Astrocyte (in vitro differentiated cells and primary cell): ENCODE measurements around the gene L3MBTL4. TPM values are rescaled to one million over a fixed set of nuclear protein-coding genes. Genes with fewer than 3 reads are reported as not detected.
"Not testable (repeated sequence)": the region's sequence is repeated elsewhere in the genome, so short reads cannot be mapped to it uniquely, and the experiment has no call there.

ENCODE experiments used
- DNase-seq: peaks from one replicate; pipeline ENCODE4 v3.0.0-alpha.2; 2010; ENCODE audit warnings: low read depth
- FAIRE-seq: peaks from 2 replicates; lab custom pipeline; 2011; peaks lifted over from hg19 to GRCh38; lab: Jason Lieb, UNC
- H2AFZ ChIP-seq: 2 replicates; pipeline ENCODE4 v1.6.0; 2012; ENCODE audit warnings: low read depth, low read length, inconsistent platforms
- H3K27ac ChIP-seq: 2 replicates; pipeline ENCODE4 v1.5.1; 2011; ENCODE audit warnings: low read depth, low read length, inconsistent platforms
- H3K27me3 ChIP-seq: 2 replicates; pipeline ENCODE4 v1.6.0; 2011; ENCODE audit warnings: low read length, inconsistent platforms; ENCODE audit not compliant: insufficient read depth
- H3K36me3 ChIP-seq: 2 replicates; pipeline ENCODE4 v1.5.1; 2011; ENCODE audit warnings: low read length, inconsistent platforms; ENCODE audit not compliant: insufficient read depth
- H3K4me1 ChIP-seq: 2 replicates; pipeline ENCODE4 v1.5.1; 2011; ENCODE audit warnings: low read length, inconsistent platforms; ENCODE audit not compliant: insufficient read depth
- H3K4me2 ChIP-seq: 2 replicates; pipeline ENCODE4 v1.6.0; 2012; ENCODE audit warnings: low read length, inconsistent platforms
- H3K4me3 ChIP-seq: 2 replicates; pipeline ENCODE4 v1.5.1; 2011; ENCODE audit warnings: low read depth, mild to moderate bottlenecking, low read length, inconsistent platforms; ENCODE audit not compliant: insufficient read depth
- H3K79me2 ChIP-seq: 2 replicates; pipeline ENCODE4 v1.6.0; 2012; ENCODE audit warnings: mild to moderate bottlenecking, low read length, inconsistent platforms; ENCODE audit not compliant: insufficient read depth
- H3K9ac ChIP-seq: 2 replicates; pipeline ENCODE4 v1.6.0; 2012; ENCODE audit warnings: mild to moderate bottlenecking, low read length, inconsistent platforms
- H3K9me3 ChIP-seq: 2 replicates; pipeline ENCODE4 v1.5.1; 2012; ENCODE audit warnings: low read depth, mild to moderate bottlenecking, low read length, inconsistent platforms; ENCODE audit not compliant: insufficient read depth
- H4K20me1 ChIP-seq: 2 replicates; pipeline ENCODE4 v1.6.0; 2012; ENCODE audit warnings: low read length, inconsistent platforms; ENCODE audit not compliant: insufficient read depth
- H3K27ac Mint-ChIP-seq: one replicate; pipeline ENCODE4 v1.8.0; 2021; ENCODE audit warnings: mild to moderate bottlenecking, mixed read lengths; ENCODE audit not compliant: unreplicated experiment
- H3K27me3 Mint-ChIP-seq: one replicate; pipeline ENCODE4 v1.8.0; 2021; ENCODE audit warnings: low read depth, mixed read lengths; ENCODE audit not compliant: unreplicated experiment
- H3K36me3 Mint-ChIP-seq: one replicate; pipeline ENCODE4 v1.8.0; 2021; ENCODE audit warnings: low read depth, mixed read lengths; ENCODE audit not compliant: unreplicated experiment
- H3K4me1 Mint-ChIP-seq: one replicate; pipeline ENCODE4 v1.8.0; 2021; ENCODE audit warnings: low read depth, mixed read lengths; ENCODE audit not compliant: unreplicated experiment
- H3K4me3 Mint-ChIP-seq: one replicate; pipeline ENCODE4 v1.8.0; 2021; ENCODE audit warnings: mild to moderate bottlenecking, moderate library complexity, mixed read lengths; ENCODE audit not compliant: unreplicated experiment
- H3K9me3 Mint-ChIP-seq: one replicate; pipeline ENCODE4 v1.8.0; 2021; ENCODE audit warnings: mild to moderate bottlenecking, mixed read lengths; ENCODE audit not compliant: unreplicated experiment
- CTCF ChIP-seq: IDR thresholded peaks from 2 replicates; pipeline ENCODE4 v1.5.1; 2011; ENCODE audit warnings: low read depth, mild to moderate bottlenecking, inconsistent platforms, low read length, moderate library complexity; ENCODE audit not compliant: insufficient read depth
- EZH2 ChIP-seq: IDR thresholded peaks from 2 replicates; pipeline ENCODE4 v1.6.1; 2012; ENCODE audit warnings: mild to moderate bottlenecking, low read length, inconsistent platforms; ENCODE audit not compliant: insufficient read depth
- total RNA-seq: library from RNA; stranded (reverse); gene quantifications from 2 replicates; pipeline ENCODE4 v1.2.1, GENCODE V29; 2021

Gene L3MBTL4
- total RNA-seq, 1 donor from 2014 or later = 0.52 TPM

- not testable (repeated sequence) for FAIRE-seq, H3K4me3 Mint-ChIP-seq, H3K79me2 ChIP-seq, H3K27ac ChIP-seq, H4K20me1 ChIP-seq, H3K9ac ChIP-seq, H3K36me3 Mint-ChIP-seq, H3K9me3 ChIP-seq, H3K4me3 ChIP-seq, H2AFZ ChIP-seq, H3K36me3 ChIP-seq, H3K27me3 ChIP-seq, H3K4me1 Mint-ChIP-seq, H3K4me1 ChIP-seq, H3K27ac Mint-ChIP-seq, H3K27me3 Mint-ChIP-seq, DNase-seq, H3K4me2 ChIP-seq
- H3K9me3 Mint-ChIP-seq = peaks cover 12% of the 10 kb centered on the region
These were observed 279.7 kb downstream of the L3MBTL4 start for GRCh38 chr18:6135029-6135428.

- Histone ChIP-seq H3K4me3 (no peak overlapping the region), H4K20me1 (no peaks in the 10 kb centered on the region), H3K9me3 (no peaks in the 10 kb centered on the region), H3K4me2 (no peak overlapping the region), H3K9ac (no peak overlapping the region), H3K79me2 (no peaks in the 10 kb centered on the region), H3K27me3 (no peaks in the 10 kb centered on the region), H3K27ac (no peak overlapping the region), H2AFZ (no peak overlapping the region), H3K36me3 (no peaks in the 10 kb centered on the region), H3K4me1 (no peaks in the 10 kb centered on the region)
- no peak overlapping the region for H3K27ac Mint-ChIP-seq
- no peaks in the 10 kb centered on the region for H3K36me3 Mint-ChIP-seq
- no peaks in the 10 kb centered on the region for H3K4me1 Mint-ChIP-seq
- DNase-seq (no peak), FAIRE-seq (no peak)
- no peaks in the 10 kb centered on the region for H3K27me3 Mint-ChIP-seq
- TF ChIP-seq EZH2 (no peak), CTCF (no peak)
- peaks cover 12% of the 10 kb centered on the region for H3K9me3 Mint-ChIP-seq
- H3K4me3 Mint-ChIP-seq = no peak overlapping the region
These were observed 281.9 kb downstream of the L3MBTL4 start for GRCh38 chr18:6132751-6133368.

GRCh38 chr18:6120820-6121279 is 293.9 kb downstream of the L3MBTL4 start:
- no peak for TF ChIP-seq EZH2
- no peak for TF ChIP-seq CTCF
- FAIRE-seq = no peak
- H3K4me1 Mint-ChIP-seq = peaks cover 1% of the 10 kb centered on the region
- Histone ChIP-seq H3K27me3 (no peaks in the 10 kb centered on the region), H3K36me3 (no peaks in the 10 kb centered on the region), H3K4me2 (no peak overlapping the region), H3K79me2 (no peaks in the 10 kb centered on the region), H3K4me3 (no peak overlapping the region), H4K20me1 (no peaks in the 10 kb centered on the region), H3K9ac (no peak overlapping the region), H2AFZ (no peak overlapping the region), H3K27ac (no peak overlapping the region), H3K4me1 (no peaks in the 10 kb centered on the region), H3K9me3 (no peaks in the 10 kb centered on the region)
- H3K27me3 Mint-ChIP-seq = no peaks in the 10 kb centered on the region
- H3K36me3 Mint-ChIP-seq = no peaks in the 10 kb centered on the region
- H3K4me3 Mint-ChIP-seq = no peak overlapping the region
- no peak for DNase-seq
- no peak overlapping the region for H3K27ac Mint-ChIP-seq
- peaks cover 3% of the 10 kb centered on the region for H3K9me3 Mint-ChIP-seq
